VCaP (cell line): ENCODE results near the gene WIPI1.

Source experiments
- H3K27ac ChIP-seq: fragments of 450-650 bp; 2 replicates; pipeline ENCODE4 v1.5.1; 2017
- TF ChIP-seq, protein P1 (sequence below): fragments of 450-650 bp; conservative IDR thresholded peaks from 2 replicates; pipeline ENCODE4 v1.5.1; 2017; ENCODE audit warnings: mild to moderate bottlenecking, moderate library complexity

The WIPI1 gene, protein sequence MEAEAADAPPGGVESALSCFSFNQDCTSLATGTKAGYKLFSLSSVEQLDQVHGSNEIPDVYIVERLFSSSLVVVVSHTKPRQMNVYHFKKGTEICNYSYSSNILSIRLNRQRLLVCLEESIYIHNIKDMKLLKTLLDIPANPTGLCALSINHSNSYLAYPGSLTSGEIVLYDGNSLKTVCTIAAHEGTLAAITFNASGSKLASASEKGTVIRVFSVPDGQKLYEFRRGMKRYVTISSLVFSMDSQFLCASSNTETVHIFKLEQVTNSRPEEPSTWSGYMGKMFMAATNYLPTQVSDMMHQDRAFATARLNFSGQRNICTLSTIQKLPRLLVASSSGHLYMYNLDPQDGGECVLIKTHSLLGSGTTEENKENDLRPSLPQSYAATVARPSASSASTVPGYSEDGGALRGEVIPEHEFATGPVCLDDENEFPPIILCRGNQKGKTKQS

DNA sequence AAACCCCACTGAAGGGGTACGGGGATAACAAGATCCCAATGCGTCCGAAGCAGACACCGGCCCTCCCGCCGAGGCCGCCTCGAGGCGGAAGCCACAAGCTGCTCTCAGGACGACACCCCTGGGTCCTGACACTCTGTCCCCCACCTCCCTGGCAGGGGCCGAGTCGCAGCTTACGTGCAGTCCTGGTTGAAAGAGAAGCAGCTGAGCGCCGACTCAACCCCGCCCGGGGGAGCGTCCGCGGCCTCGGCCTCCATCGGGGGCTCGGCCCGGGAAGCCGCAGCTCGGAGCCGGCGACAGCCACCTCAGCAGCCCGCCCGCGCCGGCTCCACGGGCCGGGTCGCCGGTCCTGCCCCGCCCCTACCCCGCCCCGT, at the start of gene WIPI1:
WIPI1 (minus strand) TSS at position 329 of the 371 bp plus-strand sequence; CDS start at position 254, 75 bp downstream.
- peak within 1 kb of the TSS; percentile 62 for H3K27ac ChIP-seq
- TF ChIP-seq, protein P1, sequence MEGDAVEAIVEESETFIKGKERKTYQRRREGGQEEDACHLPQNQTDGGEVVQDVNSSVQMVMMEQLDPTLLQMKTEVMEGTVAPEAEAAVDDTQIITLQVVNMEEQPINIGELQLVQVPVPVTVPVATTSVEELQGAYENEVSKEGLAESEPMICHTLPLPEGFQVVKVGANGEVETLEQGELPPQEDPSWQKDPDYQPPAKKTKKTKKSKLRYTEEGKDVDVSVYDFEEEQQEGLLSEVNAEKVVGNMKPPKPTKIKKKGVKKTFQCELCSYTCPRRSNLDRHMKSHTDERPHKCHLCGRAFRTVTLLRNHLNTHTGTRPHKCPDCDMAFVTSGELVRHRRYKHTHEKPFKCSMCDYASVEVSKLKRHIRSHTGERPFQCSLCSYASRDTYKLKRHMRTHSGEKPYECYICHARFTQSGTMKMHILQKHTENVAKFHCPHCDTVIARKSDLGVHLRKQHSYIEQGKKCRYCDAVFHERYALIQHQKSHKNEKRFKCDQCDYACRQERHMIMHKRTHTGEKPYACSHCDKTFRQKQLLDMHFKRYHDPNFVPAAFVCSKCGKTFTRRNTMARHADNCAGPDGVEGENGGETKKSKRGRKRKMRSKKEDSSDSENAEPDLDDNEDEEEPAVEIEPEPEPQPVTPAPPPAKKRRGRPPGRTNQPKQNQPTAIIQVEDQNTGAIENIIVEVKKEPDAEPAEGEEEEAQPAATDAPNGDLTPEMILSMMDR = no peak

DNA sequence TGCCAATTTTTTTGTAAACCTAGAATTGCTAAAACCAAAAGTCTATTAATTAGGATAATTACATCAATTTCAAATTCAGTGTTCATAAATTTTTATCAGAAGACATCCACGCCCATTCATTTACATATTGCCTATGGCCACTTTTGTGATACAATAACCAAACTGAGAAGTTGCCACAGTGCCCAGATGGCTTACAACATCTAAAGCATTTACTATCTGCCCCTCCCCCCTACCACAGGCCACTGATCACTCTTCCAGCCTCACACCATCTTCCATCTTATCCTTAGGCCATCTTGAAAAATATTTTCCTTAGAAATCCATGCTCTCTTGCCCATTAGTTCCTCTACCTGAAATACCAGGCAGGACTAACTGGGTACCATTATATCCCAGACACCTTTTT, 48.7 kb upstream of the WIPI1 start:
- TF ChIP-seq, protein P1 = no peak
- H3K27ac ChIP-seq = no peak overlapping the region

DNA sequence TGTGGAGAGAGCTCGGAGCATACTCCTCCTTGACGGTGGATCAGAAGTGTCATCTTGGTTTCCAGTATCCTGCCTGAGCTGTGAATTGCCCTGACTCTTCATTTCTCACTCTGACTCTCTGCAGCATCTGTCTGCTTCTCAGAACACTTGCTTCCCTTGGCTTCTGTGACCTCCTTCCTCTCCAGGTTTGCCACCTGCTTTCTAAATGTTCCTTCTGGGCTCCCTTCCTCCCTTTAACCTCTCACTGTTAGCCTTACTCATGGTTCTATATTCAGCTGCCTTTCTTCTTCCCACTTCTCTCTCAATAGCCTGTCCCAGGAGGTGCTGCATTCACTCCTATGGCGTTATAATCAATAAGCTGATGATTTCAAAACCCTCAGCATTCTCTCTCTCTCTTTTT, 43.8 kb upstream of the WIPI1 start:
- no peak overlapping the region for H3K27ac ChIP-seq
- TF ChIP-seq, protein P1 = no peak

DNA sequence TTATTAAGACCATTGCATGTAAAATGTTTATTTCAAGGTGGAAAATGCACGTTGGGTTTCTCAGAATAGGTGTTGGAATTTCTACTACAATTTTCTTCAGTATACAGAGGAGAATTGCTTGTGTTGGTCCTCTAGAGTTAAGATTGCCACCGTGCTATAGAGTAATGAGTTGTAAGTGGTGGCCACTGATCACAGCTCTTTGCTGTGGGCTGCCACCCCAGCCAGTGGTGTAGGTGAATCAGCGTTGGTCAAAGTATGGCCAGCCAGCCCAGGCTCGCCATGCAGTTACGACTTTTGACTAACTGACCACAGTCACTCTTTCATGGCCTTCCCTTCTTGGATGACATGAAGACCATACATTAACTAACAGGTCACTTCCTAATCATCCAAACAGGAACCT, 42.3 kb upstream of the WIPI1 start:
- TF ChIP-seq, protein P1 = no peak
- no peak overlapping the region for H3K27ac ChIP-seq

DNA sequence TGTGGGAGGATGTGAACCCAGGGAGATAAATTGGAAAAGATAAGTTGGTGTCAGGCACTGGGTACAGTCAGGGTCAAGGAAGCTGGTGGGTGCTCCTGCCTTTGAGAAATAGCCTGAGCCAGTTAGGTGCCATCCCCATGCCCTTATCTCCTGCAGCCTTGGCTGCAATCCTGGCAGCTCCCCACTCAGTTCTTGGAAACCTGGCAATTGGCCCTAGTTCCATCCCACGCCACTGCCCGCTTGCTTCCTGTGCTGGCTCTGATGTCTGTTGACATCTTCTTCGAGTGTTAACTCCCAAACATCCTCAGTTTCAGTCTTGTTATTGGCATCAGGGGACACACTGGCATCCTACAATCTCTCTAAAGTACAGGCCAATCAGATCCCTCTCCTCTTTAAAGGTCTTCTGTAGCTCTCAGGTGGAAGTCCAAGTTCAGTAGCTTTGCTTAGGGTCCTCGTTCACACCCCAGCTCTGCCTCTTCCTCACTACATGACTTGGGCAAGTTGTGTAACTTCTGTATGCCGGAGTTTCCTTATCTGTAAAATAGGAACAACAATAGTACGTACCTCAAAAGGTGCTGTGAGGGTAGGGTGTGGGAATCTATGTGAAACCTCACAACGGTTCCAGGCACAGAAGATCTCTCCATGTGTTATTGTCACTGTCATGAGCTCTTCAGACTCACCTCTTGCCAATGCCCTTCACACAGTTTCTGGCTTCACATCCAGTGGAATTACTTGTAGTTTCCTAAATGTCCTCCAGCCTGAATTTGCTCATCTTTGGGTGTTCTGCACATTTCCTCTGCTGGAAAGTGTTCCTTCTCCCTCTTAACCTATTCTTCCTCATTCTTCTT, 41.4 kb upstream of the WIPI1 start:
- TF ChIP-seq, protein P1 = no peak
- no peak overlapping the region for H3K27ac ChIP-seq

DNA sequence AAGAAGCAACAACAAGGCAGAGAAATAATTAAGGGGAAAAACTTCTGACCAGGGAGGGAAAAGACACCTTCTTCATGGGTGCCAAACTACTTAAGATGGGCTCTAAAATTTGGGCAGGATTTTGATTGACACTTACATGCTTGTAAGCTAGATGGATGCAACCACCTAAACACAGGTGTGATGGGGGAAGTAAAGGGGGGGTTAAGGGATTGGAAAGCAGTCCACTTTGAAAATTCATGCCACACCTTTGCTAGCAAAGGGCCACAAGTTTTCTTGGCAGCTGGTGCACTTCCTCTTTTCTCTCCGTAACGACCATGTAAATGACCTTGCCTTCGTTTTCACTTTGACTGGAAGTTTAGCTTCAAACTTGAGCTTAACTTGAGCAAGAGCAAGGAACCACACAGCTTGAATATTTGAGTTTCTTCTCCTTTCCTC, 40.6 kb upstream of the WIPI1 start:
- H3K27ac ChIP-seq = no peak overlapping the region
- TF ChIP-seq, protein P1 = no peak

DNA sequence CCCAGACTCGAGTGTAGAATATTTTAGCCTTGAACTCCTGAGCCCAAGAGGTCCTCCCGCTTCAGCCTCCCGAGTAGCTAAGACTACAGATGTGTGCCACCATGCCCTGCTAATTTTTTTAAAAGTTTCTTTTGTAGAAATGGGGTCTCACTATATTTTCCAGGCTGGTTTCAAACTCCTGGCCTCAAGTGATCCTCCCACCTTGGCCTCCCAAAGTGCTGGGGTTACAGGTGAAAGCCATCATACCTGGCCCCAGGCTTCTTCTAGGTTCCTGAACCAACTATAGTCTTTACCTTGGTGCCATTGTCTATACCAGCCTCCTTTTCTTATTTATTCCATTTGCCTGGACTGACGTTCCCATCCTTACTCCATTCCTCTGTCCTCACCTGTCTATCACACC, 37.8 kb upstream of the WIPI1 start:
- TF ChIP-seq, protein P1 = no peak
- H3K27ac ChIP-seq = no peak overlapping the region

DNA sequence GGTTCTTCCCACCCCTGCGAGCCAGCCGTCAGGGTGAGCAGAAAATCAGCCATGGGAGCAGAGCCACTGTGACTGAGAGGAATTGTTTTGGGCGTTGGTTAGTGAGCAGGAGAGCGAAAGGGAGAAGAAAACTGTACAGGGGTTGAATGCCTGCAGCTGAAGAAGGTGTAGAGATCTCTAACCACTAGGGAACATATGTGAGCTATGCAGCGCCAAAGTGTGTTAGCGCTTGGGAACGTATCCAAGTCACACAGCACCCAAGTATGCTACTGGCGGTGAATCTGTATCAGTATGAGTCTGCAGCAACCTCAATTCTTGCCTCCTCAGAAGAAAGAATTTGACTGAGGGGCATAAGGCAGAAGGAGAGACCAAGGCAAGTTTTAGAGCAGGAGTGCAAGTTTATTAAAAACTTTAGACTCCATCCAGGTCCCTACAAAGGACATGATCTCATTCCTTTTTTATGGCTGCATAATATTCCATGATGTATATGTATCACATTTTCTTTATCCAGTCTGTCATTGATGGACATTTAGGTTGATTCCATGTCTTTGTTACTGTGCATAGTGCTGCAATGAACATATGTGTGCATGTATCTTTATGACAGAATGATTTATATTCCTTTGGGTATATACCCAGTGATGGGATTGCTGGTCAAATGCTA, 35.2 kb upstream of the WIPI1 start:
- peak overlapping the region; percentile 62 for H3K27ac ChIP-seq
